ENCODE measurements around the gene UPK2.

DNA sequence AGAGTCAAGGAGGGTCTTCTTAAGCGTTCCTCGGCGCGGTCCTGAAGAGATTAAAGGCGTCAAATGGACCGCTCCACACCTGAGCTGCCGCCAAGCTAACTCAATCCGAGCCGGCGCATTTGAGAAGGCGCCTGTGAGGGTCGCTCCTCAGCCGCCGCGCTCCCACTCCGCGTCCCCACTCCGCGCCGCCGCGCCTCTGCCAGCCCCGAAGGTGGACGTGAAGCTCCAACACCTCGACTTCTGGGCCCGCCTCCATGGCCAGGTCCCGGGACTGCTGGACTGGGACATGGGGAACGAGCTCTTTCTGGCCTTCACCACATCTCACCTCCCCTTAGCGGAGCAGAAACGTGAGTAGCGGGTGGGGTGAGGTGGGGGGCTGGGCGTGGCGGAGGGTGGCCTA lies 15.5 kb downstream of the UPK2 start, which contains the start of gene FOXR1:
- TF ChIP-seq POLR2A (IDR thresholded peaks at IDR 0.05) = no peak
- TF ChIP-seq, protein P1, sequence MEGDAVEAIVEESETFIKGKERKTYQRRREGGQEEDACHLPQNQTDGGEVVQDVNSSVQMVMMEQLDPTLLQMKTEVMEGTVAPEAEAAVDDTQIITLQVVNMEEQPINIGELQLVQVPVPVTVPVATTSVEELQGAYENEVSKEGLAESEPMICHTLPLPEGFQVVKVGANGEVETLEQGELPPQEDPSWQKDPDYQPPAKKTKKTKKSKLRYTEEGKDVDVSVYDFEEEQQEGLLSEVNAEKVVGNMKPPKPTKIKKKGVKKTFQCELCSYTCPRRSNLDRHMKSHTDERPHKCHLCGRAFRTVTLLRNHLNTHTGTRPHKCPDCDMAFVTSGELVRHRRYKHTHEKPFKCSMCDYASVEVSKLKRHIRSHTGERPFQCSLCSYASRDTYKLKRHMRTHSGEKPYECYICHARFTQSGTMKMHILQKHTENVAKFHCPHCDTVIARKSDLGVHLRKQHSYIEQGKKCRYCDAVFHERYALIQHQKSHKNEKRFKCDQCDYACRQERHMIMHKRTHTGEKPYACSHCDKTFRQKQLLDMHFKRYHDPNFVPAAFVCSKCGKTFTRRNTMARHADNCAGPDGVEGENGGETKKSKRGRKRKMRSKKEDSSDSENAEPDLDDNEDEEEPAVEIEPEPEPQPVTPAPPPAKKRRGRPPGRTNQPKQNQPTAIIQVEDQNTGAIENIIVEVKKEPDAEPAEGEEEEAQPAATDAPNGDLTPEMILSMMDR (IDR thresholded peaks at IDR 0.05) = no peak

All from uterus (tissue), 2 donors.